OCI-LY3 (cell line): ENCODE data around the gene CNTNAP2.

ENCODE experiments used
- EZH2phosphoT487 ChIP-seq: fragments of 200-600 bp; shearing (Covaris generic); IDR thresholded peaks from 2 replicates; pipeline ENCODE4 v1.6.1; 2018; ENCODE audit warnings: antibody characterized with exemption, mixed run types, low read depth
- TF ChIP-seq, protein P1 (sequence below): fragments of 200-600, 300-600 bp; sonication (generic); IDR thresholded peaks from 2 replicates; pipeline ENCODE4 v1.5.1; 2014; ENCODE audit warnings: antibody characterized with exemption, low read length, low read depth

DNA sequence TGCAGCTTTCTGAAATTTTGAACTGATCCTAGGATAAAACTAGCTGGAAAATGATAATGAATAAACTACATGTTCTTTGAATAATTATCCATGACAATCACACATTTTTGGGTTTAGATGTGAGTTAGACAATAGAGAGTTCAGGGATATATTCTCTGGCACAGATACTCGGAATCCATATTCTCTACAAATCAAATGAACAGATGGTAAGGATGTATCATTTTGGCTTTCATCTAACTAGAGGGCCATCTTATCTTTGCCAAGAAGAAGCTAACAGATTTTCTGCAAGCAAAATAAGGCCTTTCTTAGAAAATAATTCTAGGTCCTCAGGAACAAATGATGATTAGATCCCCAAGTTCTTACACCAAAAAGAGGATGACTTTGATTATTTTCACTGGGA lies 2118.1 kb downstream of the CNTNAP2 start:
- TF ChIP-seq, protein P1, sequence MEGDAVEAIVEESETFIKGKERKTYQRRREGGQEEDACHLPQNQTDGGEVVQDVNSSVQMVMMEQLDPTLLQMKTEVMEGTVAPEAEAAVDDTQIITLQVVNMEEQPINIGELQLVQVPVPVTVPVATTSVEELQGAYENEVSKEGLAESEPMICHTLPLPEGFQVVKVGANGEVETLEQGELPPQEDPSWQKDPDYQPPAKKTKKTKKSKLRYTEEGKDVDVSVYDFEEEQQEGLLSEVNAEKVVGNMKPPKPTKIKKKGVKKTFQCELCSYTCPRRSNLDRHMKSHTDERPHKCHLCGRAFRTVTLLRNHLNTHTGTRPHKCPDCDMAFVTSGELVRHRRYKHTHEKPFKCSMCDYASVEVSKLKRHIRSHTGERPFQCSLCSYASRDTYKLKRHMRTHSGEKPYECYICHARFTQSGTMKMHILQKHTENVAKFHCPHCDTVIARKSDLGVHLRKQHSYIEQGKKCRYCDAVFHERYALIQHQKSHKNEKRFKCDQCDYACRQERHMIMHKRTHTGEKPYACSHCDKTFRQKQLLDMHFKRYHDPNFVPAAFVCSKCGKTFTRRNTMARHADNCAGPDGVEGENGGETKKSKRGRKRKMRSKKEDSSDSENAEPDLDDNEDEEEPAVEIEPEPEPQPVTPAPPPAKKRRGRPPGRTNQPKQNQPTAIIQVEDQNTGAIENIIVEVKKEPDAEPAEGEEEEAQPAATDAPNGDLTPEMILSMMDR: no peak
- no peak for TF ChIP-seq EZH2phosphoT487
